Stimulated activated CD8-positive, alpha-beta memory T cell treated with anti-CD3 and anti-CD28 coated beads, Interleukin-7, amount 100 ng/mL, for 4 hours (primary cell): ENCODE results near the gene NT5M.
A peak's percentile ranks its signal among the peaks of the same experiment; 100 is the strongest.
"Not testable (repeated sequence)": the region's sequence is repeated elsewhere in the genome, so short reads cannot be mapped to it uniquely, and the experiment has no call there.

Experiments used
- DNase-seq, 2 donors: peaks; one replicate each; pipeline ENCODE4 v3.0.0-alpha.2; 2020; ENCODE audit warnings: low read depth in 2 of 2

Gene NT5M

DNA sequence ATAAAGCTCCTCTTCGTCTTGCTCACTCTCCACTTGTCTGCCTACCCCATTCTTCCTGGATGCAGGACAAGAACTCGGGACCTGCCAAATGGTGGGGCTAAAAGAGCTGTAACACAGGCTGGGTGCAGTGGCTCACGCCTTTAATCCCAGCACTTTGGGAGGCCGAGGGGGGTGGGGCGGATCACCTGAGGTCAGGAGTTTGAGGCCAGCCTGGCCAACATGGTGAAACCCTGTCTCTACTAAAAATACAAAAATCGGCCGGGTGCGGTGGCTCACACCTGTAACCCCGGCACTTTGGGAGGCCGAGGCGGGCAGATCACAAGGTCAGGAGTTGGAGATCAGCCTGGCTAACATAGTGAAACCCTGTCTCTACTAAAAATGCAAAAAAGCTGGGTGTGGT, 1.5 kb upstream of the NT5M start:
- DNase-seq, result not testable (repeated sequence)

DNA sequence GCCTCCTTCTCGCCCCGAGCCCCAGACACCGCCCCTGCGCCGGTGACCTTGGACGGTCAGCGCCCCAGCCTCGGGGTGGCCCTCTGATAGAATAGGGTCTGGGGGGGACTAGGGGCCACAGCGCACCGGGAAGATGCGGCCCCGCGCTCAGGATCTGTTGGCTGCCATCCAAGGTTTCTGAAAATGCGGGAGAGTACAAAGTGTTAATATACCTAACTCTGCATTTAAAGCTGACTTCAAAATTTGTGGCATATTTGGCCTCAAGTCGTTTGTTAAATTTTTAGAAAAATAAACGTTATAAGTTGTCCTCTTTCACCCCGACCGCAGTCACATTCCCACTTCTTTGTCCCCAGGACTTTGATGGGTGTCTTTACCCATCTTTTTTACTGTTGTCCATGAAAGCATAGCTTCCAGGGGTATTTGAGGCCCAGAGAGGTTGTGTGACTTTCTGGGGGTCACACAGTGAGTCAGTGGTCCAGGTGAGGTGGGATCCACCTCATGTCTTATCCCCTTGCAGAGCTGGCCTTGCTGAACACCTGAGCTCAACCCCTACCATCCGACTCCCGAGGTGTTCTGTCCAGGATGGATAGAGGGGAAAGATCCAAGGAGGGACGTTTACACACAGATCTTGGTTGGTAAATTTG, 796 bp downstream of the NT5M start:
- no peak for DNase-seq

DNA sequence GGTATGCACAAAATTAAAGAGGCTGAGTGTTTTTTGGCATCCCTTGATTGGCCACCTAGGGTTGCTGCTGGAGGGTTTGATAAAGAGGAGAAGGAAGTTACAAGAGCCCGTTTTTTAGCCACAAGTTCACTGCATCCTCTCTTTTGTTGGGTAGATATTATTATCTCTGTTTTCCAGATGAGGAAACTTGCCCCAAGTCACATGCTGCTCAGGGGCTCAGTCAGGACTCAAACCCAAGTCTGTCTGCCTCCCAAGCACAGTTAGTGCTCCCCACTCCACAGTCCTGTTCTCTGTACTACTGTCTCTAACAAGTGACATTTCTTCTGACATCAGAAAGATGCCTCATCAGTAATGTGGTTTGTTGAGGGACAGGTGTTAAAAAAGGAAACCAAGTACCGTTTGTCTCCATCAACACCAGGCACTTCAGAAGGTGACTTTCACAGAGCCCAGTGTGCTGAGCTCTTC, 1.4 kb downstream of the NT5M start:
- no peak for DNase-seq

DNA sequence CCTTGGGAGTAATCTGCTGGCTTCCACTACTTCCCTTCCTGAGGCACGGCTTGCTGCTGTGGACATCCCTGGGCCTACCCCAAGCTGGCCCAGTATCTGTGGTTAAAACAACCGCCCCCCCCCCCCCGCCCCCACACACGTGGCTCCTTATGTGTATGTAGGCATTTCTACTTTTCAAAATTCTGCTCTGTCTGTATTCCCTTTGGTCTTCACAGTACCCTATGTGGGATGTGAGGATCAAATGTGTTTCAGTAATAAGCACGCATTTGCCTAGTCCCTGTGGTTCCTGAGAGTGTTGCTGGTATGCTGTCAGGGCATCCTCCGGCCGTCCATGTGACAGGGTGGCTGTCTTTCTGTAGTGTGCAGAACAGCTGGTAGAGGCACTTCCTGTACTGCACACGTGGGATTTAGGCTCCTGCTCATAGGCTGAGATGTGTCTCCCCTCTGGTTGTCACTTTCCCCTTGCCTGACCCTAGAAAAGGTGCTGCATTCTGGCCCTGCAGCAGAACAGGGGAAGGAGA, 2.2 kb downstream of the NT5M start:
- DNase-seq, result peak; percentile 41

DNA sequence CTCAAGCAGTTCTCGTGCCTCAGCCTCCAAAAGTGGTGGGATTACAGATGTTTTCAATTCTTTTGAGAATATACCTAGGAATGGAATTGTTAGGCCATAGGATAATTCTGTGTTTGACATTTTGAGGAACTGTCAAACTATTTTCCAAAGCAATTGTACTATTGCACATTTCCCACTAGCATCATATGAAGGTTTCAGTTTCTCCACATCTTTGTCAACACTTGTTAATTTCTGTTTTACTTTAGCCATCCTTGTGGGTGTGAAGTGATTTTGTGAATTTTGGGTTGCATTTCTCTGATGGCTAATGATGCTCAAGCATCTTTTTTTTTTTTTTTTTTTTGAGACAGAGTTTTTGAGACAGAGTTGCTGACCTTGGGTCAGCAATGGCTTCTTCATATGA, 6.2 kb downstream of the NT5M start:
- no peak for DNase-seq

DNA sequence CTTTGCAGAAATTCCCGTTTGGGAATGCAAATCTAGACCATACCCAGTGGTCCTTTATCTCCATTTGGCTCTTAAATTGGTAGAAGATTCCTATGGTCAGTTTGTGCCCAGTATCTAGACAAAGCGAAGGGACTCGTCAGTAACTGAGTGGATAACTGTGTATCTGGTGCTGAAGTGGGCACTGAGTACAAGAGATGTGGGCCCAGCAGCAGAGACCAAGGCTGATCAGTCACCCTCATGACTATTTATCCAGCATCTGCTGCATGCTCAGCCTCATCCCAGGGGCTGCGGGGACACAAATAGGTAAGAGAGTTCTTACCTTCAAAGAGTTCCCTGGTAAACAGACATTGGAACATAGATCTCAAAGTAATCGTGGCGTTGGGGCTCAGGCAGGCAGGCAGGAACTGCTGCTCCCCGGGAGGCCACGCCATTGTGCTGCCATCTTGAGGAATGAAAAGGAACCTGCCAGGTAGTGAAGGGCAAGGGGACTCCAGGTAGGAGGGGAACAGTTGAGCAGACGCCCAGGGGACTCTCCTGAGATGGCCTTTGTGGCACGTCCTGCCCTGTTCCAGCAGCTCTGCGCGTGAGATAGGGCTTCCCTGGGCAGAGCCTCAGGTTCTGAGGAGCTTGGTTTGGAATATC, 10.3 kb downstream of the NT5M start:
- peak; percentile 56 to 58 for DNase-seq

DNA sequence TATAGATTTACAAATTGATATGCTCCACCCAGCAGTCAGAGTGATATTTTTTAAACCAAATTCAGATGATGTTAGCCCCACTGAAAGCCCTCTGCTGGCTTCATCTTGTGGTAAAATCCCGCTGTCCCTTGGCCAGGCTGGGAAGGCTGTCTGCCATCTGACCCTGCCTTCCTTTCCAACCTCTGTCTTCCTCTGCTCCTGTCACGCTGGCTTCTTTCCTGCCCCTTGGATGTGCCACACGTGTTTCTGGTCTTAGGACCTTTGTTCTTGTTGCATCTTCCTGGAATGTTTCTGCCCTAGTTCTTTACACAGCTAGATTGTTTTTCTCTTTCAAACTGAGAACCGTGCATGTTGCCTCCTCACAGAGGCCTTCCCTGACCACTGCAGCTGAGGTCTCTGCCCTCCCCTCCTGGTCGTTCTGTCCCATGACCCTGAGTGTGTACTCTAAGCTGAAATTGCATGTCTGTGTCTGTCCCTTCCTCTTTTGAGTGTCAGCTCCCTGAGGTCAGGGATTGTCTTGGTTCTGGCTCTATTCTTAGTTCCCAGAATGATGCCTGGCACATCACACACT, 11.4 kb downstream of the NT5M start:
- no peak for DNase-seq

DNA sequence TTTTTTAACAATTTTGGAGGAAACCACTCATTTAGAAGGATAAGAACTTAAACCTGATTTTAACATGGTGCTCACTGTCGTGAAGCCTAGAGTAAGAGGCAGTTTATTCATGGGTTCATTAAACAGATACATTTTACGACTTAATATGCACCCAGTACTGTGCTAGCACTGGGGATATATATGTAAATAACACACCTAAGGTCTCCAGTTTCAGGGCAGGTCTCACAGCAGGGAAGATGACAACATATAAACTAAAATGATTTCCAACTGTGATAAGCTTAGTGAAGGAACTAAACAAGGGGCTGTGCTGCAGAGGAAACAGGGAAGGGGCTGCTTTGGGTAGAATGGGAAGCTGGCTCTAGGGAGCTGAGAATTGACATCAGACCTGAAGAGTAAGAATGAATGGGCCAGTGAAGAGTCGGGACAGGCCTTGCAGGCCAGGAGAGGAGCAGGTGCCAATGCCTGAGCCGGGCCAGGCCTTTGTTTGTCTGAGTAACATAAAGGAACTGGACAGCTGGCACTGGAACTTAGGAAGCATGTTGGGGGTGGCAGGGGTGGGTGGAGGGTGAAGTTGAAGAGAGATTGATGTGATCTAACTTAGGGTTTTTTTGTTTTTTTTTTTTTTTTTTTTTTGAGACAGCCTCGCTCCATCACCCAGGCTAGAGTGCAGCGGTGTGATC, 12.1 kb downstream of the NT5M start:
- no peak for DNase-seq

DNA sequence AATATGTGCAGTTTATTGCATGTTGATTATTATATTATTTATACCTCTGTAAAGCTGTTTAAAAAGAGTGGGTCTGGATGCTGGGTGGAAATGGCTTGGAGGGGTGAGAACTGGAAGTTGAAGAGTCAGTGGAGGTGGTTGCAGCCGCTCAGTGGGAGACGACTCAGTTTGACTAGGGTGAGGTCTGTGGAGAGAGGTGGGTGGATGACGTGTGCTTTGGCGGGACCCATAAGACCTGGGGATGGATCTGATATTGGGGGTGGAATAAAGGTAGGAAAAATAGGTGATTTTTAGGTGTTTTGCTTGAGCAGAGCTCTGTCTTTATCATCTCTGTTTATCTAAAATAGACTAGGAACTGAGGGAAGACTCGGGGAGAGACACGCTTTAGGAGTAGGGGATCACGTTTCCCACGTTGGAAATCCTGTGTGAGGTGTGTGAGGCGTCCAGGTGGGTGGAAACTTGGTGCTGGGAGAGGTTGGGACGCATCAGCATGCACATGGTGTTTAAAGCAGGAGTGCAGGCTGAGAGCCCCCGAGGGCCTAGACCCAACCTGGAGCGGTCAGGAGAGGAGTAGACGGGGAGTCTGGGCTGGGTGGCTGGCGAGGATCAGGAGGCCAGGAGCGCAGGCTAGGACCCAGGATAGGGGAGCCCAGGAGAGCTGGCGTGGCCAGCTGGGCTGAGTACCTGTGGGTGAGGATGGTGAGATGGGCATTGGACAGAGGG, 17.2 kb downstream of the NT5M start:
- DNase-seq, result no peak

DNA sequence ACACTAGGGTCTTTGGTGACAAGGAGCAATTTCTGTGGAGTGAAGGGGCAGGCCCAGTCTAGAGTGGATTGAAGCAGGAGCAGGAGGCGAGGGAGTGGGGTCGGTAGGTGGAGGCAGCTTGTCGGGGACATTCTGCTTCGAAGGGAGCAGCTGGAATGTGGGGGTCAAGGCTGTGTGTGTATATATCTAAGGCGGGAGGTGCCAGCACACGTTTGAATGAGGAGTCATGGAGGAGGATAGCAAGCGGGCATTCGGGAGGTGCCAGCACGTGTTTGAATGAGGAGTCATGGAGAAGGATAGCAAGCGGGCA, 17.7 kb downstream of the NT5M start:
- no peak for DNase-seq

DNA sequence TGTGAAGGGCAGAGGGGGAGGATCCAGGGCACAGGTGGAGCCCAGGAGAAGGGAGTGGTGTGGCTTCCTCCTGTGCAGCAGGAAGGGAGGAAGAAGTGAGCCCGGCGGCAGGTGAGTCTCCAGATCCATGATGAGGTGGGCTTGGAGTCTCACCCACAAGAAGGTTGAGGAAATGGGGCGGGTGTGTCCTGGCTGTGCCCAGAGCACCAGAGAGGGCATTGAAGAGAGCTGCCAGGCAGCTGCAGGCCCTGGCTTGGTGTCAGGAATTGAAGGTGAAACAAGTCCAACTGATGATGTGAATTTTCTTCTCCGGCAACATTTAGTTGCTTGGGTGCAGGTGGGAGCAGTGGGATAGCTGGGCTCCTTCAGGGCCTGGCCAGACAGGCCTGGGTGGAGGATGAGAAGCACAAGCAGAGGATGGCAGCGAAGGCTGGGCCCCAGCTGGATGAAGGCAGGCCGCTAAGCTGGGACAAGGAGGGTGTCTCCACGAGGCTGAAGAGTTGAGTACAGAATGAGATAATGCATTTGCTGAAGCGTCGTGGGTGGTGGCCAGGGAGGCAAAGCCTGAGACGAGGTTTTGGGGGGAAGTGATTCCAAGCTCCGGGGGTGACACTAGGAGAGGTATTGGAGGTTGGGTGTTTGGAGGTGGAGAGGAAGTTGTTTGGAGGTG, 18.3 kb downstream of the NT5M start:
- no peak for DNase-seq

DNA sequence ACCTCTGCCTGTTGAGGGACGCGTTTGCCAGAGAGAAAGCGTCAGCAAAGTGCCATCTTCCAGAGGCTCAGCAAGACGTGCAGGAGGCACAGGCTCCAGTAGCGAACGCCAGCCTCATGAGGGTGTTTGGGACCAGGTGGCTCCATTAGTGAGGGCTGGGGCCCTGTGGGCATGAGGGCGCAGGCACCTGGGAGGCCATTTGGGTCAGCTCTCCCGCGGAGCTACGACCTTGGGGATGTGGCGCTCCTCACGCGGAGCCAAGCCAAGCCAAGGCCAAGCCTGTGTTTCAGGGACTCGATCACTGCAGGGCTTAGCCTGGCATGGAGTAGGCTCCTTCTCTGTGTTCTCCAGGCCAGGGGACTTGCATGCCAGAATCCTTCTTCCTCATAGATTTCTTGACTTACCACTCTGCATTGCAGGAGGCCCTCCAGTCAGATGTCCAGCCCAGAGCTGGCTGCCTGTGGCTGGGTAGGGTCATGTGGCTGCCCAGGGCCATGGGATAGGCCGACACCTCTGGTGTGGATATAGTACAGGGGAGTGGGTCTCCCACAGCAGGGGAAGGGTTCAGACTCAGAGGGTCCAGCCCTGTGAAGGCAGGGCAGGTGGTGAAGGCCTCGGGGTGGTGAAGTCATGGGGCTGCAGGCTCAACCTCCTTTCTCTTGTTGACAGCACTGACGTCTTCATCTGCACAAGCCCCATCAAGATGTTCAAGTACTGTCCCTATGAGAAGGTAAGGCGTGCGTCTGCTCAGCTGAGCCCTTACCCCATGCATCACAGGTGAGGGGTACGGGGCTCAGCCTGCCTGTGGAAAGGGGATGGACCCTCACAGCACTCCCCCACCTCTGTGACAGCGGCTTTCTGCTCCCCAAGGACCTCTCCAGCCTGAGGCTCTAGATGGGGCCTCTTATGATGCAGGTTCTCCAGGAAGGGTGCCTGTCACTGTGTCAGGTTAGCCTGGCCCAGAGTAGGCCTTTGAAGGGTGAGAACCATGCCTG, 19.6 kb downstream of the NT5M start:
- no peak for DNase-seq

DNA sequence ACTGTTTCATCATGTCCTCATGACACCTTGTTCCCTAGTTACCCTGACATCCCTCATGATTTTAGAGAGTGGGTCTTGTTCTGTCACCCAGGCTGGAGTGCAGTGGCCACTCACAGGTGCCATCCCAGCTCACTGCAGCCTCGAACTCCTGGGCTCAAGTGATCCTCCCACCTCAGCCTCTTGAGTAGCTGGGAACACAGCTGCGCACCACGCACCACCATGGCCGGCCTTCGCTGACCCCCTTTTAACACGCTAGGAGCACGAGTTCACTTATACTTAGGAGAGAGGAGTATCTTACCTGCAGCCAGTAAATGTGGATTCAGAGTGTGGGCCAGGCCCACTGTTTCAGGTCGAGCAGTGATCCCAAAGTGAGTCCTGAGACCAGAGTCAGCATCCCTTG, 21.4 kb downstream of the NT5M start:
- no peak for DNase-seq

DNA sequence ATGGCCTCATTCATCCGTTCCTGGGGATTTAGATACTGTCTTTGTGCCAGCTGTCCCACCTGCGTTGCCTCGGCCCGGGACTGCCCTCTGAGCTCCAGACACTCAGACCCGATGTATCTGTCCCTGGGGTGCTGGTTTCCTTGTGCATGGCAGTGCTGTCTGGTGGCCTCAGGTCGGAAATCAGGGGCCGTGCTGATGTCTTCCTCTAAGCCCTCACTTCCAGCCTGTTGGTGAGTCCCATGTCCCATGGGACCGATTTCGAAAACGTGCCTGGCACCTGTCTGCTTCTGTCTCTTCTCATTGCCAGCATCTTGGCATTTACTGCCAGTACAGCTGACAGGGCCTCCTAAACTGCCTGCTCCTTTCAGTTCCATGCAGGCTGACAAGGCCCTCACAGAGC, 22.1 kb downstream of the NT5M start:
- DNase-seq, result no peak

DNA sequence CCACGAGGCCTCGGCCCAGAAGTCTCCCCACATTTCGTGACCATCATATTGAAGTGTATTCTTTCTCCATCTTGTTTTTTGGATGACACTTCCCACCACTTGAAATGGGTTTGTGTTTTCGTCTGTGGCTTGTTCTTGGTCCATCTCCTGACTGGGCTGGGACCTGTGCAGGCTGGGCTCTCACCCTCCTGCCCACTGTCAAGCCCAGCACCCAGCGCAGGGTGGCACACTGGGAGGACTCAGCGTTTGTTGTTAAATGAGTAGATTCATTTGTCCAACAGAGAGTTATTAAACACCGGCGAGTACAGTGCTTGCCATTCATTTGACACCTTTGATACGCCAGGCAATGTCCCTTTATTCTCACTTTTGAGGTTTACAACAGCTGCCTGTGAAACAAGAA, 22.6 kb downstream of the NT5M start:
- DNase-seq, result no peak

DNA sequence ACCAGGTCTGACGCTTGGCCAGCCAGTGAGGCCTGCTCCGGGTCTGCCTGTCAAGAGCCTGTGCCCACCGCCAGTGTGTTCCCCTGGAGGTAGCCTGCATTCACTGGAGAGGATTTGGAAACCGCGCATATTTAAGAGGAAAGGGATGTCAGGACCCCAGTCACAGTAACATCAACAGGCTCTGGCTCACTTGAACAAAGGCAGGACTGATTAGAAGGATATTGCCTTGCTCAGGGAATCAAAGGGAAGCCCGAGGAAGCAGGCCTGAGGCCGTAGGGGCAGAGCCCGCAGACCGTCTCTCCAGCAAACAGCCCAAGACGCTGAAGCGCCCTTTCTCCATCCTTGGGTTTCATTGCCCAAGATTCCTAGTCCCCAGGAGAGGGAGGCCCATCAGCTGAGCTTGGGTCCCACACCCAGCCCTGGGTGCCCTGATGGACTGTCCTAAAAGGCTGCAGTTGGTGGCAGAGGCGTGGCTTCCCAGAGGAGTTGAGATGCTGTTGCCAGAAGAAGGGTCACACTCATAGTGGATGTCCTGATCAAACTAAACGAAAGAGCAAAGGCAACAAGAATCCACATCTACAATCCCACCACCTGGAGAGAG, 23.2 kb downstream of the NT5M start:
- no peak for DNase-seq

DNA sequence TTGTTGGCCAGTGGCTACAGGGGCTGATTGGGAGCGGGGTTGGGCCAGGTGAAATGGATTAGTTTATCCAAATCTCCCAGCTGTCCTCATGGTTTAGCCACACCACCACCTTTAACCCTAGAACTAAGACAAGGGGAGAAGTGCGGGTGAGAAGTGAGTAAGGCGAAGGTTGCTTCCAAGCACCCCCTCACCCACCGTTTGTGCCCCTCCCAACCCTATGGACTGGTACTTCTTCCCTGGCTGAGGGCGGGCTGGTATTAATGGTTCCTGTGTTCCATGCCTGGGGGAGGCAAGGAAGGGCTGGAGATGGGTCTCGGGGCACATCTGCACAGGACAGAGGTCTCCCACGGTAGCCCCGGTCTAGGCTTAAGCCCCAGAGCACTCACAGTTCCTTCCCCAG, 25.1 kb downstream of the NT5M start:
- DNase-seq, result no peak

DNA sequence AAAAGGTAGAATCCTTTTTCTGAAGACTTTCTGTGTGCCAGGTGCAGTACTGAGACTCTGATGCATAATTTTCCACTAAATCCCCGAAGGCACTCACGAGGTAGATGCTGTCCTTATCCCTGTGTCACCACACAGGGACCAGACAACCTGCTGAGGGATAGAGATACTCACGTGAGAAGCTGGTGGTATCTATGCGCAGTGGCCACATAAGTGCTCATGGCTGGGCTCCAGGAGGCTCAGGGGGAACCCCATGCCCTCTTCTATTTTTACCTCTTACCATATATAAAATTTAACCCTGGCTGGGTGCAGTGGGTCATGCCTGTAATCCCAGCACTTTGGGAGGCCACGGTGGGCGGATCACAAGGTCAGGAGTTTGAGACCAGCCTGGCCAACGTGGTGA, 38.3 kb downstream of the NT5M start:
- no peak for DNase-seq

DNA sequence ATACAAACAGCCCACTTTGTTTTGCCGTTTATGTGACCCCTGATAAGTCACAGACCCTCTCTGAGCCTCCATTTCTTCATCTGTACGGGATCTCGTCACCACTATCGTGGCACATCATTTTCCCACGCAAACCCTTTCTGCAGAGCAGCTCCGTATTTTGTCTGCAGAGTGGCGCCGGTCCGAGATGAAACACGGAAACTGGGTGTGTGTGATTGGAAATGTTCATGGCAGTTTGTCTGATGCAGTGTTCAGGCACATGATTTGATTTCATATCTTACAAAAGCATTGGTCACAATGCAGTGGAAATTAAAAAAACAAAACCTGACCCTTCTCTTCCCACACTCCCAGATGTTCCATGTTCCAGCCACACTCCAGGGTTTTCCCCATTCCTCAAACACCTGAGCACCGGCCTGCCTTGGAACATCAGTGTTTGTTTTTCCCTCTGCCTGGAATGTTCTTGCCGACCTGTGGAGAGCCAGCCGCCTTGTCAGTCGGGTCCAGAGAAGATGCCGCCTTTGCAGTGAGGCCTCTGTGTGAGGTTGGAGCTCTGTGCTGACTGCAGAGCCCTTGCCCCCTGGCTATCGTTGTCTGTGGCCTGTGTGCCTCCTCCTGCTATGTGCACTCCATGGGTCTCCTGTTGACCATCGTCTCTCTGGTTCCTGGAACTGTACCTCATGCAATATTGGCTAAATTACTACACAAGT, 39.2 kb downstream of the NT5M start:
- no peak for DNase-seq
